CD4-positive, alpha-beta T cell (primary cell): ENCODE results near the gene IBTK. TPM values are rescaled to one million over a fixed set of nuclear protein-coding genes. Genes with fewer than 3 reads are reported as not detected.

Experiments
- ATAC-seq: fragments of 200-7000 bp; cut with Tn5 transposase; one replicate; pipeline ENCODE4 v1.10.0; 2022; ENCODE audit warnings: mild to moderate bottlenecking; ENCODE audit not compliant: poor library complexity
- CTCF ChIA-PET: fragments of 350-600 bp; sonication (Branson Sonifier 250); formaldehyde crosslinking; loops from one replicate; lab custom pipeline; 2021; ENCODE audit warnings: antibody characterized with exemption, inconsistent platforms; lab: Charles Lee
- POLR2A ChIA-PET: fragments of 350-600 bp; sonication (Branson Sonifier 250); formaldehyde crosslinking; loops from one replicate; lab custom pipeline; 2021; ENCODE audit warnings: antibody characterized with exemption, inconsistent platforms; lab: Charles Lee
- DNase-seq, 14 experiments: peaks; one replicate each; pipeline ENCODE4 v3.0.0-alpha.2; 2013 to 2020; ENCODE audit warnings: mixed read lengths in 2 of 14
- H3K27ac ChIP-seq, 2 donors: one replicate each; pipeline versions ENCODE4 v1.5.1 to v1.7.0; 2013; ENCODE audit warnings: low read length in 2 of 2, low read depth in 1 of 2, mild to moderate bottlenecking in 1 of 2
- H3K27me3 ChIP-seq, 2 experiments: 1 replicate in 1 of 2; 2 replicates in 1 of 2; pipeline versions ENCODE4 v1.6.1 to v1.7.0; 2013; ENCODE audit warnings: low read length in 2 of 2, control low read depth in 1 of 2, mild to moderate bottlenecking in 1 of 2, moderate library complexity in 1 of 2; ENCODE audit not compliant: insufficient read depth in 2 of 2, control insufficient read depth in 1 of 2
- H3K36me3 ChIP-seq: one replicate; pipeline ENCODE4 v1.6.1; 2013; ENCODE audit warnings: low read length, control low read depth; ENCODE audit not compliant: insufficient read depth
- H3K4me1 ChIP-seq: one replicate; pipeline ENCODE4 v1.6.1; 2013; ENCODE audit warnings: low read length, control low read depth; ENCODE audit not compliant: insufficient read depth
- H3K4me3 ChIP-seq: one replicate; pipeline ENCODE4 v1.5.1; 2013; ENCODE audit warnings: mild to moderate bottlenecking, low read length, moderate library complexity
- H3K9me3 ChIP-seq, 2 experiments: 1 replicate in 1 of 2; 2 replicates in 1 of 2; pipeline versions ENCODE4 v1.6.1 to v1.7.0; 2013; ENCODE audit warnings: low read length in 2 of 2, mild to moderate bottlenecking in 2 of 2, control low read depth in 1 of 2, moderate library complexity in 1 of 2; ENCODE audit not compliant: control insufficient read depth in 1 of 2, insufficient read depth in 1 of 2
- H3K27ac Mint-ChIP-seq: one replicate; pipeline ENCODE4 v1.8.0; 2020; ENCODE audit warnings: mixed read lengths
- H3K27me3 Mint-ChIP-seq: one replicate; pipeline ENCODE4 v1.8.0; 2021; ENCODE audit warnings: mixed read lengths
- H3K36me3 Mint-ChIP-seq: one replicate; pipeline ENCODE4 v1.8.0; 2021; ENCODE audit warnings: low read depth, mixed read lengths
- H3K4me1 Mint-ChIP-seq: one replicate; pipeline ENCODE4 v1.8.0; 2021; ENCODE audit warnings: low read depth, mixed read lengths
- H3K4me3 Mint-ChIP-seq: one replicate; pipeline ENCODE4 v1.8.0; 2020; ENCODE audit warnings: mild to moderate bottlenecking, mixed read lengths
- H3K9me3 Mint-ChIP-seq: one replicate; pipeline ENCODE4 v1.8.0; 2020; ENCODE audit warnings: mixed read lengths
- CTCF ChIP-seq: fragments of 200-600 bp; IDR thresholded peaks from one replicate; pipeline ENCODE4 v1.8.0; 2022; ENCODE audit warnings: antibody characterized with exemption, mild to moderate bottlenecking
- intact Hi-C, 2 experiments: fragments of 100-400 bp; cut with DNase I in 1 of 2; cut with micrococcal nuclease in 1 of 2; formaldehyde crosslinking; loops; one replicate each; pipeline versions ENCODE4 v1.15.1 to v1.9.0; 2023 to 2025; cut with DNase I, micrococcal nuclease
- total RNA-seq, 174 experiments: library from RNA in 2 of 174; stranded (reverse) in 2 of 174; gene quantifications; one replicate each; pipeline ENCODE4 v1.2.3 and lab custom pipeline; 2021 to 2026

IBTK gene
- total RNA-seq, 2 experiments from 2014 or later = 11.0 to 11.2 TPM

GRCh38 chr6:82277686-82278085 lies 30.1 kb upstream of the IBTK start:
- ChIA-PET POLR2A (no interaction called here), CTCF (no interaction called here)
- H3K4me3 Mint-ChIP-seq = no peak overlapping the region
- H3K27me3 Mint-ChIP-seq = no peaks in the 10 kb centered on the region
- Histone ChIP-seq H3K9me3 (no peaks in the 10 kb centered on the region), H3K27ac (no peak overlapping the region), H3K4me1 (no peaks in the 10 kb centered on the region), H3K27me3 (no peaks in the 10 kb centered on the region), H3K36me3 (no peaks in the 10 kb centered on the region), H3K4me3 (no peak overlapping the region)
- no peak overlapping the region for H3K27ac Mint-ChIP-seq
- ATAC-seq = no peak
- TF ChIP-seq CTCF = no peak
- H3K36me3 Mint-ChIP-seq = no peaks in the 10 kb centered on the region
- DNase-seq = no peak
- intact Hi-C loops = loop anchor here in 1 of 2 experiments (10.0 kb wide), 1 partner anchor 937 kb away; no protein-coding TSS in a partner anchor
- peaks cover 17% of the 10 kb centered on the region for H3K4me1 Mint-ChIP-seq
- H3K9me3 Mint-ChIP-seq = no peaks in the 10 kb centered on the region

GRCh38 chr6:82275686-82276085 lies 28.1 kb upstream of the IBTK start:
- ChIA-PET POLR2A (interaction anchor here (1.6 kb wide), 1 partner anchor 790 kb away, joined by 3 read pairs; the partner anchor contains the start of gene UBE3D), CTCF (no interaction called here)
- no peaks in the 10 kb centered on the region for H3K4me1 ChIP-seq
- no peak for DNase-seq
- Mint-ChIP-seq H3K9me3 (no peaks in the 10 kb centered on the region), H3K27ac (no peak overlapping the region), H3K27me3 (no peaks in the 10 kb centered on the region), H3K36me3 (no peaks in the 10 kb centered on the region), H3K4me3 (no peak overlapping the region), H3K4me1 (no peaks in the 10 kb centered on the region)
- H3K9me3 ChIP-seq = no peaks in the 10 kb centered on the region
- no peaks in the 10 kb centered on the region for H3K27me3 ChIP-seq
- intact Hi-C loops = loop anchor here in 1 of 2 experiments (10.0 kb wide), 1 partner anchor 939 kb away; no protein-coding TSS in a partner anchor
- H3K36me3 ChIP-seq = no peaks in the 10 kb centered on the region
- TF ChIP-seq CTCF = no peak
- ATAC-seq = no peak
- no peak overlapping the region for H3K27ac ChIP-seq
- no peak overlapping the region for H3K4me3 ChIP-seq

- no peaks in the 10 kb centered on the region for H3K36me3 ChIP-seq
- POLR2A ChIA-PET = no interaction called here
- Mint-ChIP-seq H3K9me3 (no peaks in the 10 kb centered on the region), H3K36me3 (no peaks in the 10 kb centered on the region), H3K27ac (no peak overlapping the region), H3K27me3 (no peaks in the 10 kb centered on the region), H3K4me1 (no peaks in the 10 kb centered on the region), H3K4me3 (no peak overlapping the region)
- CTCF ChIA-PET = interaction anchor here (1.7 kb wide), 1 partner anchor 794 kb away, joined by 5 read pairs; the partner anchor contains the start of gene DOP1A
- H3K27ac ChIP-seq = no peak overlapping the region
- no peak for TF ChIP-seq CTCF
- H3K4me3 ChIP-seq = no peak overlapping the region
- DNase-seq = no peak
- H3K9me3 ChIP-seq = no peaks in the 10 kb centered on the region
- H3K27me3 ChIP-seq = no peaks in the 10 kb centered on the region
- intact Hi-C loops = loop anchor here (2.0 to 10.0 kb wide), 4 partner anchors 784 to 1239 kb away; partner anchors contain the start of gene PRSS35 (in 1 of the 2)
- no peak for ATAC-seq
- H3K4me1 ChIP-seq = no peaks in the 10 kb centered on the region
Observed at GRCh38 chr6:82273295-82273694, 25.8 kb upstream of the IBTK start.
